ENCODE results near the gene PLA2G12A.

GRCh38 chr4:109722357-109722756, 7.5 kb downstream of the PLA2G12A start:
- TF ChIP-seq, protein P1, sequence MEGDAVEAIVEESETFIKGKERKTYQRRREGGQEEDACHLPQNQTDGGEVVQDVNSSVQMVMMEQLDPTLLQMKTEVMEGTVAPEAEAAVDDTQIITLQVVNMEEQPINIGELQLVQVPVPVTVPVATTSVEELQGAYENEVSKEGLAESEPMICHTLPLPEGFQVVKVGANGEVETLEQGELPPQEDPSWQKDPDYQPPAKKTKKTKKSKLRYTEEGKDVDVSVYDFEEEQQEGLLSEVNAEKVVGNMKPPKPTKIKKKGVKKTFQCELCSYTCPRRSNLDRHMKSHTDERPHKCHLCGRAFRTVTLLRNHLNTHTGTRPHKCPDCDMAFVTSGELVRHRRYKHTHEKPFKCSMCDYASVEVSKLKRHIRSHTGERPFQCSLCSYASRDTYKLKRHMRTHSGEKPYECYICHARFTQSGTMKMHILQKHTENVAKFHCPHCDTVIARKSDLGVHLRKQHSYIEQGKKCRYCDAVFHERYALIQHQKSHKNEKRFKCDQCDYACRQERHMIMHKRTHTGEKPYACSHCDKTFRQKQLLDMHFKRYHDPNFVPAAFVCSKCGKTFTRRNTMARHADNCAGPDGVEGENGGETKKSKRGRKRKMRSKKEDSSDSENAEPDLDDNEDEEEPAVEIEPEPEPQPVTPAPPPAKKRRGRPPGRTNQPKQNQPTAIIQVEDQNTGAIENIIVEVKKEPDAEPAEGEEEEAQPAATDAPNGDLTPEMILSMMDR (IDR thresholded peaks at IDR 0.05): no peak
- no peak for TF ChIP-seq POLR2A (IDR thresholded peaks at IDR 0.05)
- no peak for TF ChIP-seq EP300 (IDR thresholded peaks at IDR 0.05)
